ENCODE measurements around the gene PANX1.

PANX1 gene

DNA sequence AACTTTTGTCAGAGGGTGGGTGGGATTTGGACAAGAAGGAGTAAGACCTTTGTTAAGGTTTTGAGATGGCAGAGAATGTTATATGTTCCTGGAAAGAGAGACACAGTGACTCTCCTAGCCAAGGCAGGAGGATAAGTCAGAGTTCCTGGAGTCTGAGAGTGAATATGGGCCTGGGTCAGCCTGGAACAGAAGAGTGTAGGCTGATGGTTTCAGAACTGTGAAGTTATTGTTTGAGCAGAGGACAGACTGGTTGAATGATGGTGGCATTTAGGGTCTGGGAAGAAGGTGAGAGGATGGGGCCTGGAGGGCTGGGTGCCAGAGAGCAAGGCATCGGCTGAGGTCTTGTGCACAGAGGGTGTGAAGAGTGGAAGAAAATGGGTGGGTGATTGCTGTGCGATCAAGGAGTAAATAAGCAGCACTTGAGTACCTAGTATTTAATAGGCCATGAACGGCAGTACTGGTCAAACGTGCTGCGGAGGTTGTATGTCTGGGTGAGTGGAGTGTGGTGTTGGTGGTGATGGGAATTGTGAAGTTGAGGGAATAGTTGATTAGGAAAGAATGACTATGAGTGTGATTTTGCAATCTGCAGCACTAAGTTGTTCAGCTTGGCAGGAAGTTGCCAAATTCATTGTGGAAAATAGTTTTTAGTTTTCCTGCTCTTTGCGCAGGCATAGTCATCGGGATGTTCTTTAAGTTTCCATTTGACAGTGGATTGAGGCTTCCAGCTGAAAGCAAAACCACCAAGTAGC lies 1.8 kb downstream of the PANX1 start:
- no peak for DNase-seq

- no peak for DNase-seq
Observed at GRCh38 chr11:94131047-94131717, 2.5 kb downstream of the PANX1 start.

DNA sequence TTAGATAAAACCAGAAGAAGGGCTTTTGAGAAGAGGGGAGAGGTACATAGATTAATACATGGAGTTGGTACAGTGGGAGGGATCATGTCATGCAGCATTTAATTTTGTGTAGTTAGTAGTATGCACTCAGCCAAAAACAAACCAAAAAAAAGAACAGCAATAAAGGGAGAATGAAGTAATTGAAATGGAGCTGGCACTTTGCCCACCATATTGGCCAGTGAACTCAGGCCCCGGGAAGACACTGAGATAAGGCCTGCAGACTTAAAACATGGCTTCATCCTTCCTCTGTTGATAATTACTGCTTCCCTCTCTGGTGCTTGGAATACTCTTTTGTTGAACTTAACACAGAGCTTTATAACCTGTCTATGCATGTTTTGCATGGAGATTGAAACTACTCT lies 3.1 kb downstream of the PANX1 start:
- DNase-seq = no peak

- DNase-seq = no peak
Observed at GRCh38 chr11:94132152-94132558, 3.5 kb downstream of the PANX1 start.

DNA sequence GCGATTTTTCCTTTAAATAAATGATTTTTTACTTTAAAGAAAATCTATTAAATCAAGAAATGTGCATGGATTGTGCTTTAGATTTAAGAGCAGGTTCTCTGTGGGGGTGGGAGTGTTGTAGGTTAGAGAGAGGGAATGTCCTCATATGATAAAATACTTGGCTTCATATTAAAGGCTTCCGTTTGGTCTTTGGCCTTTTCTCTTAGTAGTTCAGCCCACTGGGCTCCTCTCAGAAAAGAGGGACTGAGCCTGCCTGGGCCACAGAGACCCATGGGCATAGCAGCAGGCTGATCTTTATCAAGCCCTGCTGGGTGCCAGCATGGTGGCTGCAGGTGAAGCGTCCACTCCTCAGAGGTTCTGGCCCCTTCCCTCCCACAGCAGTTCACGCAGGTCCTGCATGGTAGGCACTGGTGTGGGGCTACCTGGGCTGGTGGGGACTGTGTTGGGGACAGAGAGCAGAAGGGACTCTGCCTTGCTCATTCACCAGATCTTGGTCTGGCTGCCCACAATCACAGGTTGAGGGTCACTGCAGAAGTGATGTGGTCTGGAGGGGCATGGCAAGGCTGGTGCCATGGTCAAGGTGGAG lies 4.3 kb downstream of the PANX1 start:
- DNase-seq = no peak

GRCh38 chr11:94133752-94134151 lies 5.1 kb downstream of the PANX1 start:
- no peak for DNase-seq

- DNase-seq = peak; percentile 56
Observed at GRCh38 chr11:94134651-94135512, 6.2 kb downstream of the PANX1 start.

- no peak for DNase-seq
Observed at GRCh38 chr11:94139416-94139815, 10.8 kb downstream of the PANX1 start.

DNA sequence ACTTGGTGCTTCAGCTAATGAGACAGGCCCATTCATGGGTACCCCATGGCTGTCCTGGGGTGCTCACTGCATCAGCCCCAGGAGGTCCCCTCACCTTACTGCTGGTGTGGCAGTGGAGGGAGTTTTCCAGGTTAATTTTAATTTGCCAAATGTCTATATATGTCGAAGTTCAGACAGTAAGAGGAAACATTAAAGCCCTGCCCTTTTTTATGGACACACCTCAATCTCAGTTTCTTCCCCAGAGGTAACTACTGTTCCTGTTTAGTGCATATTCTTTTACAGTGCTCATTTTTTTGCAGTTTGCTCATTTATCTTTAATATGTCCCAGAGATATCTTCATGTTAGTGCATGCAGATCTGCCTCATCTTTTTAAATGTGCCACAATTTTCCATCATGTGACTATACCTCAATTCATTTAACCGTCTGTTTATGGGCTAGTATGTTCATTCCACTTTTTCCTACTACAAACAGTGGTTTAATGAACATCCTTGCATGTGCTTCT lies 11.6 kb downstream of the PANX1 start:
- DNase-seq = no peak

DNA sequence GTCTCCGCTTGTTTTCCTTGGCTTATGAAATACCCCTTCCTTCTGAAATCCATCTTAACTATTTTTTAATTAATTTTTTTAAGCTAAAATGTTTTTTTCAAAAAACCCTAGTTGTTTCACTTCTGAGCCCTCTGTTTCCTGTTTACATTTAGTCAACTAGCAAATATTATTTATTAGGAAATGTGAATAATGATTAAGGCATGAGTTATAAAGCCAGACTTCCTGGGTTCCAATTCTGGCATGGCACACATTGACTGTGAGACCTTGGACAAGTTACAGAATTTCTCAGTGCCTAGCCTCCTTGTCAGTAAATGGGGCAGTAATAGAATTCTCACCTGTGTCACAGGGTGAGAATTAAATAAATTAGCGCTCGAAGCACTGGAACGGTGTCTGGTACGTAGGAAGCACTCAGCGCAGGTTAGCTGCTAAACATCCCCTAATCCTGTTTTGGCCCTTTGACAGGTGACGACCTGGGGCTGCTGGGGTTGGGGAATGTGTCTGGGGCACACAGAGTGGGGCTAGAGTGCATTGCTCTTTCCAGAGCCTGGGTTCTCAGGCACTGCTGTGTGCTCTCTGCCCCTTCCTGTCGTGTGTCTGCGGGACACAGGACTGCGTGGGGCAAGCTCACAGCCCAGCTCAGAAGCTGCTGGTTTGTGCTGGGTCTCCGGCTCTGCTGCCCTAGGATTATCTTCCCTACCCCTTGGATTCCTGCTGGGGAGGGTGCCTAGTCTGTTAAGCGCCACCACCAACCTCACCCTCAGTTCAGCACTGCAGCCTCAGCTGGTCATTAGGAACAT lies 13.1 kb downstream of the PANX1 start:
- no peak for DNase-seq

- no peak for DNase-seq
Observed at GRCh38 chr11:94142308-94143281, 14.0 kb downstream of the PANX1 start.

DNA sequence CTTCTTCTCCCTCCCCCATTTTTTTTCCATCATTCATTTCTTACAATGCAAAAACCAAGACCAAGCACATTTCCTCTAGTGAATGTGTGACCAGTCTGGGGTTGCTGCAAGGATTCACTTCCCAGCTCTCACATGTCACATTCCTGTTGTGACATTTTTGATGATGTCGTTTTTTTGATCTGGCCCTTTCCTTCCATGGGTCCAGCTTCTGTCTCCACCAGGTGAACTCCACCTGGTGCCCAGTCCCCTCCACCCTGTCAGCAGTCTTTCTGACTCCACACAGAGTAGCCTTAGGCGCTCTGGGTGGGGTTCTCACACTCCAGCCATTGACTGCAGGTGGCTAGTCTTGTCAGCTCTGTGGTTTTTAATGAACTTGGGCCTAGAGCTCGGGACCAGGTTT lies 15.6 kb downstream of the PANX1 start:
- no peak for DNase-seq

DNA sequence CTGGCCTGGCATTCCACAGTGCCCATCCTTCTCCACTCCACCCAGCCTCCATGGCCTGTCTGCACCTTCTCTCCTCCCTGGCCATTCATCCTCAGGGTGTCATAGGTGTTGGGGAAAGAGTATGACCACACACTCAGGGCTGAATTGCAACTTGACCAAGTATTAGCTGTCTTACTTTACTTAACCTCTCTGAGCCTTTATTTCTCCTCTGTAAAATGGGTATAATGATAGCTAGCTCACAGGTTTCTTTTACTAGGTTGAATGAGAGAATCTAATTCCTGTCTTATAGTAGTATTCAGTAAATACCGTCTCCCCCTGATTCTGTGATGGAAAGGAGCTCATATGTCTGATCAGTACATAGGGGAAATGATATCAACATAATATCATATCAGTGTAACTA lies 16.0 kb downstream of the PANX1 start:
- no peak for DNase-seq

GRCh38 chr11:94145431-94145830 lies 16.8 kb downstream of the PANX1 start:
- DNase-seq = no peak

GRCh38 chr11:94145916-94146315 lies 17.3 kb downstream of the PANX1 start:
- DNase-seq = no peak

GRCh38 chr11:94147433-94147845 lies 18.8 kb downstream of the PANX1 start:
- peak; percentile 58 for DNase-seq

- DNase-seq = no peak
Observed at GRCh38 chr11:94148189-94148588, 19.5 kb downstream of the PANX1 start.

GRCh38 chr11:94149431-94150017 lies 20.9 kb downstream of the PANX1 start:
- peak; percentile 27 for DNase-seq

DNA sequence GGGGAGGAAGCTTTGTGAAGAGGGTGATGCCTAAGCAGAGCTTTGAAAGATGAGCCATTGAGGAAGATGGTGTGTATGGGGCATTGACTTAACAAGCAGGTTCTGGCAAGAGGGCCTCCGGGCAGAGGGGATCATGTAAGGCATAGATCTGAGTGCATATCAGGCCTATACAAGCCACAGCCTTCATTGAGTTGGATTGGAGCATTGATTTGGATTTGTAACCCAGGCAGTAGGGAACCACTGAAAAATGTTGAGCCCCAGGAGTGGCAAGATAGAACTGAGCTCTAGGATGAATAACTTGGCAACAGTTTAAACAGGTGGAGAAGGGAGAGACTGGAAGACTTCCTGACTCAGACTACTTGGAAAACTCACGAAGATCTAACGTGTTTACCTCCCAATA lies 21.4 kb downstream of the PANX1 start:
- DNase-seq = no peak

Data from activated CD4-positive, alpha-beta T cell treated with anti-CD3 and anti-CD28 coated beads, Interleukin-10, Interleukin-2, amounts not matched to agents 100 ng/mL and 50 ng/mL, durations not matched to agents 16 hours and 8 hours (primary cell).